Measurements from ENCODE around the gene LTBP1. TPM values are rescaled to one million over a fixed set of nuclear protein-coding genes. Genes with fewer than 3 reads are reported as not detected.

LTBP1 gene
- 105 and 127 TPM in 2 replicates for total RNA-seq

GRCh38 chr2:32946314-32947075 is at the start of gene LTBP1:
TSS of gene LTBP1 (plus strand) at chr2:32946953. CDS start at chr2:32947325, 372 bp downstream.

Data from cardiac atrium fibroblast (primary cell).